ENCODE measurements around the gene ETS1. TPM values are rescaled to one million over a fixed set of nuclear protein-coding genes. Genes with fewer than 3 reads are reported as not detected.
"Not testable (repeated sequence)": the region's sequence is repeated elsewhere in the genome, so short reads cannot be mapped to it uniquely, and the experiment has no call there.

Gene ETS1
- total RNA-seq, 1 donor from 2014 or later: 169 TPM

DNA sequence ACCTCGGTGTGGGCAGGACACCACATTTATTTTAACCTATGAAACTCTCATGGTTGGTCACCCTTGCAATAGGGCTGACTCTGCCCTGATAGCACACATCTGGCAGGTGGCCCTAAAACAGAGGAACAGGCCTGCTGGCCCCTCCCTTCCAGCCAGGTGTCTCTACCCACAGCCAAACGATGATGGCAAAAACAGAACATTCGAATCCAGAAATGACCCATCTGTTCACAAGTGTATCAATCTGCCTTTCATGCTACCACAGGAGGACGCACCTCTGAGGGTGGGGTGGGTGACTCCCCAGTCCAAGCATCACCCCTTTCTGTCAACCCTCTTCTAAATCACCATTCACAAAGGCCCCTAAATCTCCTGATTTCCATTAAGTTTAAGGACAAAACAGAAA is 118.1 kb downstream of the ETS1 start:
- DNase-seq (ENCODE audit: extremely low read depth, low read depth, low spot score): no peak

DNA sequence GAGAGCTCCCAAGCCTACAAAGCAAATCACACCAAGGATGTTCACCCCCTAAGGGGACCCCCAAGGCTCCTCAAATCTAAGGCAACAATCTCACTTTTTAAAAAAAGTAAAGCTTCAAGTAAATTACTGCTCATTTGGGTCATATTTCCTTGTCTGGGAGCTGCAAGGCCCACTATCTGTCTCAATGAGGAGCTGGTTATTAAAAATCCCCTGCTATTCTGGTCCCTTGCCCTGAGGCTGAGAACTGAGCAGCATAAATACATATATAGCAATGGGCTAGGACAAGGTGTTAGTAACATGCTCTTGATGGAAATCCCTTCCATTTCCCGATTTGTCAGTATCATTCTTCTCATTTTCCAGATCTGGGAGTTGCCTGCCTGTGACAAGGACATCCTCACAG is 119.2 kb downstream of the ETS1 start:
- no peak for DNase-seq (ENCODE audit: extremely low read depth, low read depth, low spot score)

DNA sequence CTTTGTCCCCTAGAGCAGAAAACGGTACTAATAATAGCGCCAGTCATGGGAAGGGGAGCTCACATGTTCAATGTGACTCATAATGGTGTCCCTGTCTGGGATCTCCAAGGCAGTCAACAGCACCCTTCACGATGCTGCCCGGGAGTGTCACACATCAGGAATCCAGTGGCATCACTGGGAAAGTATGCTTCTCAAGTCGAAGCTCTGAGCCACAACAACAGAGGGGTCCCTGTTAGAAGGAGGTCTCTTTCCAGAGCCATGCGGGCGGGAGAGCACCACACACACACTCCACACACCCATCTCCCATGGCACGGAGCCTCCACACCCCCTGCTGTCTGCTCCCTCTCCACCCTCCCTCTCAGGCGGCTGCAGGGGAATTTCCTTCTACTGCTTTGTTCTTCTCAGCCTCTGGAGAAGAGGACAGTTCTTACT is 119.7 kb downstream of the ETS1 start:
- no peak for DNase-seq (ENCODE audit: extremely low read depth, low read depth, low spot score)

DNA sequence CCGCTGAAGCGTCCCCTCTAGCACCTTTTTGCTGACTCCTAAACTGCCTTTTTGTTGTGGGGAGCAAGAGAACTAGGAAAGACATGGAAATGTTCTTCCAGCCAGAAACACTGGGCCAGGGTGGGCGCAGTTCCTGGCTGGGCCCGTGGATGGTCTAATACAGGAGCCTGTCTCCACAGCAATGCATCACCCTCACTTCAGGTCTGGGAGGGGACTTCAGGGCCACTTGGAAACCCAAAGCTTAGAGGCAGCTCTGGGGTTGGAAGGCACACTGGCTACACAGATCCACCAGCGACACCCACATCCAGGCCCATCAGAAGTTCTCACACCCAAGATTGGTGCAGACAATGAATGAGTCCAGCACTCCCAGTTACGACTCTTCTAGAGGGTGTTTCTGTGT is 120.3 kb downstream of the ETS1 start:
- DNase-seq (ENCODE audit: extremely low read depth, low read depth, low spot score): no peak

DNA sequence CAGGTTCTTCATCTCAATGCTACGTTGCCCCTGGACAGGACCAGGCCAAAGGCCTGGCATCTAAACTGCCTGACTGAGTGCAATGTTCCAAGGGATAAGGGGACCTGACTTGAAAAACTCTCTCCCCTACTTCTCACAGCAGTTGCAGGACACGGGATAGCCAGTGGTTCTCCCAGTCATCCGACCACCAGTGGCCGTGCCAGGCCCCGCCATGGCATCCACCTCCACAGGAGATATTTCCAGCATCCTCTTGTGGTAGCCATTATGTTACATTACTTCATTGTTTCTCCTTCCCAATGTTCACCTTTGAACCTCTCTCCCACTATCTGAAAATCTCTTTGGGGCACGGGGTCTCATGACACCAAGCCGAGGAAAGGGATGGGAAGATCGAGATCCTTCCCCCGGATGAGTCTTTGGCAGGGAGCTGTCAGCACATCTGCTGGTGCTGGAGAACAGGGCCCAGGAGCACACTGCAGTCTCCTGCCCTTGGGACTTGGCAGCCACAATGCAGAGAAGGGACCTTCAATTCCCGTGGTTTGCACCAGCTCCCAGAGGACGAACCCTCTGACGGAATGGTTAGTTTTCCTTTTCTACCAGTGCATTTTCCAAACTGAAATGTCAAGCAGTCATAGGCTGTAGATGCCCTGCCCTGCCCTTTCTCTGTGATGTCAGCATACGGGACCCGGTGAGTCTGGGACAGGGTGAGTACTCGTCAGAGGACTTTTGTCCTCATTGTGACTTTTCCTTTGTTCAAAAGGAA is 121.2 kb downstream of the ETS1 start:
- DNase-seq (ENCODE audit: extremely low read depth, low read depth, low spot score): no peak

- DNase-seq (ENCODE audit: extremely low read depth, low read depth, low spot score): no peak
Observed at GRCh38 chr11:128465531-128465930, 121.8 kb downstream of the ETS1 start.

- no peak for DNase-seq (ENCODE audit: extremely low read depth, low read depth, low spot score)
Observed at GRCh38 chr11:128464878-128465450, 122.4 kb downstream of the ETS1 start.

- no peak for DNase-seq (ENCODE audit: extremely low read depth, low read depth, low spot score)
Observed at GRCh38 chr11:128463979-128464378, 123.4 kb downstream of the ETS1 start.

DNA sequence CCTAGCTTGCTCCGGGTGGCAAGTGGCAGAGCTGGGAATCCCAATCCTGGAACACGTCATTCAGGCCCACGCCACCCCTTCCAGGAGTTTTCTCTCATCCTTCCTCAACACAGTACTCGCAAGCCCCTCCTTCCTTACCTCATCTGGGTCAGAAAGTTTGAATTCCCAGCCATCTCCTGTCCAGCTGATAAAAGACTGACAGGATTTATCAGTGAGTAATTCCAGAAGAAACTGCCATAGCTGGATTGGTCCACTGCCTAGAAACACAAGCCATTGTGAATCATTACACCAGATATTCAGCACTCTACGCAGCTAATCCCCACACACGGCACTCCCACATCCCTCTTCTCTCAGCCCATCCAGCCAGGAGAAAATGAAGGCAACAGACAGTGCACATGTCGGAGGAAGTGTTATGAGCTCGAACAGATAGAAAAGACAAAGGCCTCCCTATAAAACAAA is 124.0 kb downstream of the ETS1 start:
- DNase-seq (ENCODE audit: extremely low read depth, low read depth, low spot score): no peak

GRCh38 chr11:128462922-128463321 is 124.4 kb downstream of the ETS1 start:
- no peak for DNase-seq (ENCODE audit: extremely low read depth, low read depth, low spot score)

DNA sequence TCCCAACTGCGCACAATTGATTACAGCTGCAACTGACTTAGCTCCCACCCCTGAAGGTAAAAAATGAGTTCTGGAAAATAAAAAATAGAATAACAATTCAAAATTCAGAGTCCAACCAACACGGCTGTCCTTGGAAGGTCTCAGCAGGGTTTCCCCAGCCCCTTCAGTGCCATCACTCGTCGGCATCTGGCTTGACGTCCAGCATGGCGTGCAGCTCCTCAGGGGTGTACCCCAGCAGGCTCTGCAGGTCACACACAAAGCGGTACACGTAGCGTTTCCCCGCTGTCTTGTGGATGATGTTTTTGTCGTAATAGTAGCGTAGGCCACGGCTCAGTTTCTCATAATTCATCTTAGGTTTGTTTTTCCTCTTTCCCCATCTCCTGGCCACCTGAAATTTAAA is 125.2 kb downstream of the ETS1 start:
- no peak for DNase-seq (ENCODE audit: extremely low read depth, low read depth, low spot score)

DNA sequence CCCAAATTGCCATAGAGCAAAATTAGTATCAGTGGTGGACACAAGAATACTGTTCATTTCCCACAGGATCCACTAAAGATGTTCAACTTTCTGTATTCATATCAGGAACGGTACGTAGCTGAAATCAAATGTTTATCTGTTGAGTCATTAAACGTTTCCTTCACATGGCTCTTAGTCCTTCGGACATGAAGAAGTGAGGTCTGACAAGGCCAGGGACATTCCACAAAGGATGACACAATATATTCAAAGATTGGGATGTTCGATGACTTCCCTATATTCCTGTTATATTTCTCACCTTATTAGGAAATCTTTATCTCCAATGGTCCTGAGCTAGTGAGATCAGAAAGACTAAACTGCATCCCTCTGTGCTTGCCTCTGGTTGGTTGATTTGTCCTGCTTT is 129.0 kb downstream of the ETS1 start:
- DNase-seq (ENCODE audit: extremely low read depth, low read depth, low spot score): peak; percentile 67

- DNase-seq (ENCODE audit: extremely low read depth, low read depth, low spot score): no peak
Observed at GRCh38 chr11:128457874-128458273, 129.5 kb downstream of the ETS1 start.

DNA sequence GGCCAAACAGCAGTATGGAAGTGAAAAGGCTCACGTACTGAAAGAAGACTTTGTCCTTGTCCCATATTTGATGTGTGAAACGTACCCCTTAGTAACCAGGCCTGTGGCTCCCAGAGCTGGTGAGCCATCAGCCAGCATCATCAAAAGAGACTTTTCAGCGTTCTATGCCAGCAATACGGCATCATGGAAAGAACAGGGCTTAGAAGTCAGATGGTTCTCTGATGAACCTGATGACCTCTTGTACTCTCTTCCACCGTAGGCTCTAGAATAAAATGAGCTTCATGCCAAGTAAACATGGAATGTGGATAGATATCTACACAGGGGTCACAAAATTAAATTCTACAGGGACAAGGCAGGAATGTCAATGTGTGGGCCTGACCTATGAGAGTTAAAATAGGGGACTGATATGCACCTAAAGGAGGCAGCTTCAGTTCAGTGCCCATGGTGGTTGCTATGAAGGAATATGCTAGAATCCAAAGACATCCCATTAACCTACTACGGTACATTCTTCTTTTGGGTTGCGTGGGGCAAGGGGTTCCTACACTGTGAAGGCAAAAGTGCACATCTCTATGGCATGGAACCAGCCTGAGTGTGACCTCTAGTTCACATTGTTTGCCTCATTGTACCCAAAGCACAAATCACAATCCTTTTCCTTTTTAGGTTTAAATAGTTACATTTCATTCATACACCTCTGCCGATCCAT is 130.6 kb downstream of the ETS1 start:
- DNase-seq (ENCODE audit: extremely low read depth, low read depth, low spot score): no peak

DNA sequence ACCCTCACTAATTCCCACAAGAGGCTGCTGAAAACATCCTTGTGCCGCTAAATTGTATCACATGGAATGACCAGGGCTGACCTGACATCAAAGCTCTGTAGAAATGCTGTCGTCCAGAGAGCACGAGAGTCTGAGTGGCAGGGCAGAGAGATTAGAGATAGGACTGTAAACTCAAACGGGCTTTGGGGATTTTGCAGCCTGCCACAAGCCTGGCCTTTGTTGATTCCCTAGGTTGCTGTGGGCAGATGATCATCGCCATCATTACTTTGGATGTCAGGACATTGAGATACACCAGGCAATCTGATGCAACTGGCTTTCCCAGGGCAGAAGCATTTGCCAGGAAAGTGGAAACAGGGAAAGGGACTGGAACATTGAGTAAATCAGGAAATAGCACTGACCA is 131.6 kb downstream of the ETS1 start:
- no peak for DNase-seq (ENCODE audit: extremely low read depth, low read depth, low spot score)

DNA sequence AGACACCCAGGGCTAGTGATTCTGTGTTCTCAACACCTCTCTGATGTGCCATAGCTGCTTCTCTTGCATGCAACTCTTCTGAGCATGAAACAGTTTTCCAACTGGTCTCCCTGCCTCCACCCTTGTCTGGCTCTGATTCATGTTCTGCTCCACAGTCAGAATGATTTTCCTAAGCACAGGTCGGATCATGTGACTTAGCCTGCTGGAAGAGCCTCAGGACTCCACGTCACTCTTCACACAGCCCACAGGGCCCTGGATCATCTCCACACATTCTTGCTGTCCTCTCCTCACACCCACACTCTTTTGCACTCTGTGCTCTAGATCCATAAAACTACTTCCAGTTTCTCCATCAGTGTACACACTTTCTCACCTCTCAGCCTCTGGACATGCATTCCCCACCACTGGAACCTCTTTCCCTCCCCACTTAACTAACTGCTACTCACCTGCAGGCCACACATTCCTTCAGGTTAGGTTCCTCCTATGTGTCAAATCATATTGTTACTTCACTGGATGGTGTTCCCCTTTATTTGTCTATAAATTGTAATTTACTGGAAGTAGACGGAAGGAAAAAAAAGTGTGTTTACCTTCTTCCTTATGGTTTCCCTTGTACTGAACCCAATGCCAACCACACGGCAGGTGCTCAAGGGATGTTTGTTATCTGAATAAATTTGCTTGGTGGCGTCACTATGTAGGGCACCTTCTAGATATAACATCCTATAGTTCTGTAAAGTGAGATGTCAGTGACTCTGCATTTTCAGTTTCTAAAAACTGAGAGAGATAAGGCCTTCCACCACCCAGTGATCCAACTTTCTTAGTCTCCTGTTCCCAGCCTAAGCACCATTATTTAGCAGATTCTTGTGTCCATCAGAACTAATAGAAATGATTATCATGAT is 133.7 kb downstream of the ETS1 start:
- no peak for DNase-seq (ENCODE audit: extremely low read depth, low read depth, low spot score)

DNA sequence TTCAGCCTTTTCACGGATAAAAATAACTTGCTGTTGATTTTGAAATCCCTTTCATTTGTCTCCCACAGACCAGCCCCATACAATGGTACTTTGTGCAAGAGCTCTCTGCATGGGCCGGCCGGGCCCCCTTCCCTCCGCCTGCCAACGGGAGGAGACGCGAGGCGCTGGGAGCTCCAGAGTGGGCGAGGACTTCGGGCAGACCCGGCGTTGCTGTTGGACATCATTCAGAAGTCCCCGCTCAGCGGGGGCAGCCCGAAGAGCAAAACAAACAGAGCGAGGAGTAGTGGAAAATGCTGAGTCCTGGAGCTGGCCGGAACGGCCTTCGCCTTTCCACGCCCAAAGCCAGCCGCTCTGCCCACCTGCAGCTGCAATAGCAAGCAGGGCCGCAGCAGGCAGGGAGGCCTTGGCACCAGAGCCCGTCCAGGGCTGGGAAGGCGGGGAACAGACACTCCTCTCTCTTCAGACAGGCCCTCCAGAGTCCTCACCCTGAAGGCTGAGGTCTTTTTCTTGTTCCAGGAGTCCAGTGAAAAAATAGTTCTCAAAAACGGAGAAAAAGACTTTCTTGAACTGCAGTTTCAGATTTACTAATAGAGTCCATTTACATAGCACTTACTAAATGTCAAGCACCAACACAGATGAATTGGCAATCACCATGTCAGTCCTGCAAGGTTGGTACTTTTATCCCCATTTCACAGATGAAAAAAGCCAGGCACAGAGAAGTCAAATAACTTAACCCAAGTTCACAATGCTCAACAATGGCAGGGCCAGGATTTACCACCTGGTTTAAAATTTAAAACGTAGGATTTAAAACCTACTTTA is 135.5 kb downstream of the ETS1 start:
- DNase-seq (ENCODE audit: extremely low read depth, low read depth, low spot score): no peak

- DNase-seq (ENCODE audit: extremely low read depth, low read depth, low spot score): no peak
Observed at GRCh38 chr11:128450882-128451651, 136.3 kb downstream of the ETS1 start.

- DNase-seq (ENCODE audit: extremely low read depth, low read depth, low spot score): not testable (repeated sequence)
Observed at GRCh38 chr11:128450425-128450824, 136.9 kb downstream of the ETS1 start.

Measured in glomerular endothelial cell (primary cell).